ENCODE measurements around the gene ALG12. TPM values are rescaled to one million over a fixed set of nuclear protein-coding genes. Genes with fewer than 3 reads are reported as not detected.
A peak's percentile ranks its signal among the peaks of the same experiment; 100 is the strongest.

ALG12 gene
- total and polyA plus RNA-seq, 2 of the 13 experiments (the other 11 are each of a cell fraction or from before 2014, with no cell fraction given), result 7.8 to 15.8 TPM

DNA sequence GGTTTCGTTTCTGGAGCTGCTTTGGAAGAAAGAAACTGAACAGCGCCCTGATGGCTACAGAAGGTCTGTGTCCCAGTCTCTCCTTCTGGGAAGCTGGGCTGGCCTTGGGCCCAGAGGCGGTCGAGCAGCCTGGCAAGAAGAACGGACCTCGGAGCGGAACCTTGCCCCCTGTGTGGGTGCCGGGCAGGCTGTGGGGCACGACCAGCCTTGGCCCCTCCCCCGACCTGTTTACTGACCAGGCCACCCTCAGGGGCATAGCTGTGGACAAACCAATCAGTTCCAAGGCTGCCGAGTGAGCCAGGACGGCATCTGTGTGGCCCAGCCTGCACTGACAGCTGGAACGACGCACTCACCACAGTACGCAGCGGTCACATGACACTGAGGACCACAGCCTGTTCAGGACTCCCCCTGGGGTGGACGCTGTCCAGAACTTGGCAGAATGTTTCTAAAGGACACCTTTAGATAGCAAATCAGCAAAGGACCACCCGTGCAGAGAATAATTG, 49.5 kb upstream of the ALG12 start (continued):
- peak; percentile 20 for TF ChIP-seq ZFX (CRISPR knock-in tag; IDR thresholded peaks at IDR 0.05; ENCODE audit: low read depth)
- 0 out of 2 replicates have a peak, but pooled peaks have one; percentile 10 for TF ChIP-seq NFYC (CRISPR knock-in tag; IDR thresholded peaks at IDR 0.05)
- no peak for TF ChIP-seq KAT2B (IDR thresholded peaks at IDR 0.05; ENCODE audit: borderline replicate concordance, low read depth, low read length)
- TF ChIP-seq ZNF331 (CRISPR knock-in tag; IDR thresholded peaks at IDR 0.05), result 0 out of 2 replicates have a peak, but pooled peaks have one; percentile 14
- peak; percentile 86; the same call in 1 of the 2 replicates for TF ChIP-seq ZNF224 (CRISPR knock-in tag; IDR thresholded peaks at IDR 0.05)
- no peak for TF ChIP-seq ZFP37 (CRISPR knock-in tag; IDR thresholded peaks at IDR 0.05; ENCODE audit: borderline replicate concordance)
- peak; percentile 28; the same call in 1 of the 2 replicates for TF ChIP-seq CREB1 (IDR thresholded peaks at IDR 0.05)
- TF ChIP-seq CREB1 (CRISPR knock-in tag; IDR thresholded peaks at IDR 0.05), result no peak
- TF ChIP-seq SPEN (CRISPR knock-in tag; IDR thresholded peaks at IDR 0.05; ENCODE audit: low read depth), result peak; percentile 47; the same call in 1 of the 2 replicates
- TF ChIP-seq, protein P1, sequence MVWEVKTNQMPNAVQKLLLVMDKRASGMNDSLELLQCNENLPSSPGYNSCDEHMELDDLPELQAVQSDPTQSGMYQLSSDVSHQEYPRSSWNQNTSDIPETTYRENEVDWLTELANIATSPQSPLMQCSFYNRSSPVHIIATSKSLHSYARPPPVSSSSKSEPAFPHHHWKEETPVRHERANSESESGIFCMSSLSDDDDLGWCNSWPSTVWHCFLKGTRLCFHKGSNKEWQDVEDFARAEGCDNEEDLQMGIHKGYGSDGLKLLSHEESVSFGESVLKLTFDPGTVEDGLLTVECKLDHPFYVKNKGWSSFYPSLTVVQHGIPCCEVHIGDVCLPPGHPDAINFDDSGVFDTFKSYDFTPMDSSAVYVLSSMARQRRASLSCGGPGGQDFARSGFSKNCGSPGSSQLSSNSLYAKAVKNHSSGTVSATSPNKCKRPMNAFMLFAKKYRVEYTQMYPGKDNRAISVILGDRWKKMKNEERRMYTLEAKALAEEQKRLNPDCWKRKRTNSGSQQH (CRISPR knock-in tag; IDR thresholded peaks at IDR 0.05; ENCODE audit: low read depth), result peak; percentile 49; the same call in 1 of the 2 replicates
- peak; percentile 8; the same call in 1 of the 2 replicates for TF ChIP-seq RAD21 (CRISPR knock-in tag; IDR thresholded peaks at IDR 0.05)
- TF ChIP-seq ARID5B (CRISPR knock-in tag; IDR thresholded peaks at IDR 0.05), result no peak
- no peak for TF ChIP-seq KLF15 (CRISPR knock-in tag; IDR thresholded peaks at IDR 0.05; ENCODE audit: borderline replicate concordance)
- peak; percentile 49 for TF ChIP-seq IRF2 (CRISPR knock-in tag; IDR thresholded peaks at IDR 0.05)
- TF ChIP-seq ZNF121 (CRISPR knock-in tag; IDR thresholded peaks at IDR 0.05), result no peak
- TF ChIP-seq ZNF333 (CRISPR knock-in tag; IDR thresholded peaks at IDR 0.05; ENCODE audit: borderline replicate concordance), result no peak
- peak; percentile 65 for TF ChIP-seq ZNF281 (CRISPR knock-in tag; IDR thresholded peaks at IDR 0.05; ENCODE audit: borderline replicate concordance)
- no peak for TF ChIP-seq LCORL (IDR thresholded peaks at IDR 0.05)
- TF ChIP-seq LCORL (CRISPR knock-in tag; IDR thresholded peaks at IDR 0.05), result peak; percentile 46; the same call in 1 of the 2 replicates
- peak; percentile 55 for TF ChIP-seq MED1 (CRISPR knock-in tag; IDR thresholded peaks at IDR 0.05)
- TF ChIP-seq NR2F6 (IDR thresholded peaks at IDR 0.05), result no peak
- peak; percentile 54; the same call in 1 of the 2 replicates for TF ChIP-seq NR2F6 (CRISPR knock-in tag; IDR thresholded peaks at IDR 0.05)
- TF ChIP-seq, protein P2, sequence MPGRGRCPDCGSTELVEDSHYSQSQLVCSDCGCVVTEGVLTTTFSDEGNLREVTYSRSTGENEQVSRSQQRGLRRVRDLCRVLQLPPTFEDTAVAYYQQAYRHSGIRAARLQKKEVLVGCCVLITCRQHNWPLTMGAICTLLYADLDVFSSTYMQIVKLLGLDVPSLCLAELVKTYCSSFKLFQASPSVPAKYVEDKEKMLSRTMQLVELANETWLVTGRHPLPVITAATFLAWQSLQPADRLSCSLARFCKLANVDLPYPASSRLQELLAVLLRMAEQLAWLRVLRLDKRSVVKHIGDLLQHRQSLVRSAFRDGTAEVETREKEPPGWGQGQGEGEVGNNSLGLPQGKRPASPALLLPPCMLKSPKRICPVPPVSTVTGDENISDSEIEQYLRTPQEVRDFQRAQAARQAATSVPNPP (CRISPR knock-in tag; IDR thresholded peaks at IDR 0.05), result no peak
